CD4-positive, CD25-positive, alpha-beta regulatory T cell (primary cell): ENCODE results near the gene ACADSB. TPM values are rescaled to one million over a fixed set of nuclear protein-coding genes. Genes with fewer than 3 reads are reported as not detected.

ENCODE experiments used
- ATAC-seq, 2 donors: fragments of 150-1000 bp; cut with Tn5 transposase; one replicate each; pipeline ENCODE4 v1.10.0; 2021; ENCODE audit warnings: low read depth in 2 of 2, moderate number of reproducible peaks in 2 of 2, moderate library complexity in 1 of 2
- DNase-seq, 3 donors: peaks; one replicate each; pipeline versions ENCODE4 v3.0.0 to v3.0.0-alpha.2; 2012 to 2022; ENCODE audit warnings: mixed read lengths in 1 of 3
- H3K27ac ChIP-seq: one replicate; pipeline ENCODE4 v1.7.0; 2013; ENCODE audit warnings: mild to moderate bottlenecking, low read length; ENCODE audit not compliant: insufficient read depth, poor library complexity, severe bottlenecking
- H3K27me3 ChIP-seq: one replicate; pipeline ENCODE4 v1.7.0; 2013; ENCODE audit warnings: low read length; ENCODE audit not compliant: control insufficient read depth, insufficient read depth
- H3K36me3 ChIP-seq: one replicate; pipeline ENCODE4 v1.7.0; 2013; ENCODE audit warnings: mild to moderate bottlenecking, low read length, moderate library complexity; ENCODE audit not compliant: control insufficient read depth, insufficient read depth
- H3K4me1 ChIP-seq: 2 replicates; pipeline ENCODE4 v1.7.0; 2013; ENCODE audit warnings: mild to moderate bottlenecking, low read length; ENCODE audit not compliant: insufficient read depth, control insufficient read depth, poor library complexity, severe bottlenecking
- H3K4me3 ChIP-seq: one replicate; pipeline ENCODE4 v1.7.0; 2013; ENCODE audit warnings: low read depth, mild to moderate bottlenecking, low read length, moderate library complexity
- H3K9me3 ChIP-seq, 2 experiments: 1 replicate in 1 of 2; 2 replicates in 1 of 2; pipeline ENCODE4 v1.7.0; 2013; ENCODE audit warnings: low read length in 2 of 2, mild to moderate bottlenecking in 1 of 2, moderate library complexity in 1 of 2; ENCODE audit not compliant: control insufficient read depth in 2 of 2
- H3K27ac Mint-ChIP-seq, 3 donors: one replicate each; pipeline ENCODE4 v1.8.0; 2020 to 2022; ENCODE audit warnings: mild to moderate bottlenecking in 3 of 3, mixed read lengths in 3 of 3, moderate library complexity in 2 of 3
- H3K27me3 Mint-ChIP-seq: one replicate; pipeline ENCODE4 v1.8.0; 2022; ENCODE audit warnings: mild to moderate bottlenecking, mixed read lengths
- H3K36me3 Mint-ChIP-seq: one replicate; pipeline ENCODE4 v1.8.0; 2020; ENCODE audit warnings: mixed read lengths
- H3K4me1 Mint-ChIP-seq, 4 donors: one replicate each; pipeline ENCODE4 v1.8.0; 2020 to 2022; ENCODE audit warnings: mixed read lengths in 4 of 4, mild to moderate bottlenecking in 1 of 4
- H3K4me3 Mint-ChIP-seq, 4 donors: one replicate each; pipeline ENCODE4 v1.8.0; 2020 to 2022; ENCODE audit warnings: mild to moderate bottlenecking in 4 of 4, mixed read lengths in 4 of 4, moderate library complexity in 3 of 4
- H3K9me3 Mint-ChIP-seq, 7 donors: one replicate each; pipeline ENCODE4 v1.8.0; 2020 to 2022; ENCODE audit warnings: mixed read lengths in 7 of 7, mild to moderate bottlenecking in 3 of 7, moderate library complexity in 2 of 7
- polyA plus RNA-seq, 4 donors: library from polyadenylated mRNA; unstranded; fragments of 300-500 nt; fragmentation: Illumina TruSeq; gene quantifications; one replicate each; pipeline ENCODE4 v1.2.3, GENCODE V29; 2021
- total RNA-seq: library from RNA; stranded (reverse); gene quantifications from one replicate; pipeline ENCODE4 v1.2.3, GENCODE V29; 2022

The ACADSB gene
- total and polyA plus RNA-seq, 5 donors from 2014 or later = 20.5 to 31.5 (median 27.2) TPM

GRCh38 chr10:123103944-123104343, 95.1 kb downstream of the ACADSB start:
- Mint-ChIP-seq H3K27me3 (peaks cover 6% of the 10 kb centered on the region), H3K36me3 (no peaks in the 10 kb centered on the region), H3K27ac (no peak overlapping the region), H3K4me1 (no peaks in the 10 kb centered on the region), H3K4me3 (no peak overlapping the region), H3K9me3 (no peaks in the 10 kb centered on the region)
- Histone ChIP-seq H3K27ac (no peak overlapping the region), H3K27me3 (no peaks in the 10 kb centered on the region), H3K36me3 (no peaks in the 10 kb centered on the region), H3K9me3 (no peaks in the 10 kb centered on the region), H3K4me3 (no peak overlapping the region), H3K4me1 (no peaks in the 10 kb centered on the region)
- DNase-seq = no peak
- no peak for ATAC-seq

Other genes with a start within 250 kb of the ACADSB start
- gene CUZD1, start 163.1 kb upstream of the ACADSB start, total RNA-seq = 1.9 TPM
- gene CUZD1, start 163.1 kb upstream of the ACADSB start, polyA plus RNA-seq = 1 to 10 TPM in 3 of 4 donors, under 1 TPM in 1; 0.53 to 1.7 (median 1.3) TPM
- gene FAM24B, start 129.4 kb upstream of the ACADSB start, total RNA-seq = 17.2 TPM
- gene FAM24B, start 129.4 kb upstream of the ACADSB start, polyA plus RNA-seq = 10 to 100 TPM in 2 of 4 donors, 1 to 10 TPM in 2; 5.5 to 13.5 (median 9.8) TPM
- not detected for gene FAM24A, start 98.4 kb upstream of the ACADSB start, total RNA-seq
- not detected for gene FAM24A, start 98.4 kb upstream of the ACADSB start, polyA plus RNA-seq
- 9.2 TPM for gene C10orf88, start 54.8 kb upstream of the ACADSB start, total RNA-seq
- gene C10orf88, start 54.8 kb upstream of the ACADSB start, polyA plus RNA-seq = 10 to 100 TPM in 3 of 4 donors, 1 to 10 TPM in 1; 7.7 to 14.2 (median 11.0) TPM
- gene PSTK, start 28.6 kb upstream of the ACADSB start, total RNA-seq = 9.5 TPM
- 1 to 10 TPM; 4.1 to 9.2 (median 7.8) TPM for gene PSTK, start 28.6 kb upstream of the ACADSB start, polyA plus RNA-seq
- gene IKZF5, start 211 bp upstream of the ACADSB start, total RNA-seq = 50.2 TPM
- 10 to 100 TPM; 15.4 to 27.6 (median 17.3) TPM for gene IKZF5, start 211 bp upstream of the ACADSB start, polyA plus RNA-seq
- not detected for gene HMX3, start 127.0 kb downstream of the ACADSB start, total RNA-seq
- gene HMX3, start 127.0 kb downstream of the ACADSB start, polyA plus RNA-seq = not detected
- not detected for gene HMX2, start 139.1 kb downstream of the ACADSB start, total RNA-seq
- gene HMX2, start 139.1 kb downstream of the ACADSB start, polyA plus RNA-seq = under 1 TPM in 1 of 4 donors, not detected in 3; 0.37 TPM
- gene BUB3, start 145.4 kb downstream of the ACADSB start, total RNA-seq = 162 TPM
- 100 to 1,000 TPM; 311 to 369 (median 336) TPM for gene BUB3, start 145.4 kb downstream of the ACADSB start, polyA plus RNA-seq